Stimulated activated CD4-positive, alpha-beta T cell treated with anti-CD3 and anti-CD28 coated beads, Interleukin-12 subunit alpha, Interleukin-12 subunit beta, amount 100 ng/mL, for 48 hours (primary cell): ENCODE data around the gene DGKD.

Source experiments
- DNase-seq, 3 donors: peaks; one replicate each; pipeline ENCODE4 v3.0.0-alpha.2; 2020; ENCODE audit warnings: low read depth in 2 of 3, low spot score in 1 of 3

Gene DGKD

GRCh38 chr2:233426619-233427342, 72.5 kb downstream of the DGKD start:
- peak; percentile 59 to 73 (median 68) for DNase-seq

DNA sequence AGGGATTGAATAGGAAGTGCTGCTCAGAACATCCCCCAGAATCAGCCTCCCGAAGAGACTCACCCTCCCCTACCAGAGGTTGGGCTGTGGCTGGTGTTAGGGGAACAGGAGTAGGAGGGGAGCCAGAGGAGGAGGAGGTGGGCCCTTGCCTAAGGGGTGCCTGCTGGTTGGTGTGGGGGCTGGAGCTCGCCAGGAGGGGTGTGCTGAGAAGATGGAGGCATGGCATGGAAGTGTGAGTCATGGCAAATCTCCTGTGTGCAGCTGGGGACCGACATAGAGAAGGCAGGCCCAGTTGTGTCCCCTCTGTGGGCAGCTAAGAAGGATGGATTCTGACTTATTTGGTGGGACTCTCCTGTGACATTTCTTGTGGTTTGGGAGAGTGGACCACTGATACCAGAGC, 73.7 kb downstream of the DGKD start:
- DNase-seq: no peak

DNA sequence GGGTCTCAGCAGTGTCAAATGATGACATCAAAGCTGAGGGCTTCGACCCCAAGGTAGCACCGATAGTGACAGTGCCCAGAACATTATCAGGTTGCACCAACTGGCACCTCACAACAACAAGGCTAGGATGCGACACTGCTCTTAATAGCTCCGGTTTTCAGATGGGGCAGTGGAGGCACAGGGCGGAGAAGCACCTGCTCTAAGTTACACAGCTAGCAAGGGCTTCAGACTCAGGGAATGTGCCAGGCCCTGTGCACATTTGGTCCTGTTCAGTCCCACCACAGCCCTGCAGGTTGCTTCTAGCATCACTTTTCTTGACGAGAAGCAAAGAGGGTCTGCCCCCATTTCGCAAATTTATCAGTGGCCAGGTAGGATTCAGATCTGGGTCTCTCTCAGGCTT, 74.1 kb downstream of the DGKD start:
- DNase-seq: no peak

- DNase-seq: no peak
Measured at GRCh38 chr2:233429175-233429897, 75.0 kb downstream of the DGKD start.

GRCh38 chr2:233430081-233430480, 75.8 kb downstream of the DGKD start:
- DNase-seq: no peak

GRCh38 chr2:233430651-233431050, 76.4 kb downstream of the DGKD start:
- no peak for DNase-seq

- no peak for DNase-seq
Measured at GRCh38 chr2:233433029-233433428, 78.7 kb downstream of the DGKD start.

DNA sequence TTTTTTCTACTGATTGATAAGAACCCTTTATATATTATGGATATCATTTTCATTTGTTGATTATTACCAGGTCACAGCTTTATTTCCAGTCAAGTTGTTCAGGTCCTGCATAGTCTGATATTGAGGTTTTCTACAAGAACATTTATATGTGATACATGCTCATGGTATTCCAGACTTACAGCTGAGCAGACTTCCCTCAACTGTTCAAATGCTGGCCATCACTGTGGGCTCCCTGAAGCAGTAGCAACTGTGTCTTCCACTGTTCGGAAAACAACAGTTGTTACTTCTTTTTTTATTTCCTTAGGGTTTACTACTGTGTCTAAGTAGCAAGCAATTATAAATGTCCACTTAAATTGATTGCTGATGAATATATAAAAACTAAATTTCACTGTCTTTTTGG, 79.5 kb downstream of the DGKD start:
- no peak for DNase-seq

- DNase-seq: no peak
Measured at GRCh38 chr2:233434666-233435330, 80.5 kb downstream of the DGKD start.

DNA sequence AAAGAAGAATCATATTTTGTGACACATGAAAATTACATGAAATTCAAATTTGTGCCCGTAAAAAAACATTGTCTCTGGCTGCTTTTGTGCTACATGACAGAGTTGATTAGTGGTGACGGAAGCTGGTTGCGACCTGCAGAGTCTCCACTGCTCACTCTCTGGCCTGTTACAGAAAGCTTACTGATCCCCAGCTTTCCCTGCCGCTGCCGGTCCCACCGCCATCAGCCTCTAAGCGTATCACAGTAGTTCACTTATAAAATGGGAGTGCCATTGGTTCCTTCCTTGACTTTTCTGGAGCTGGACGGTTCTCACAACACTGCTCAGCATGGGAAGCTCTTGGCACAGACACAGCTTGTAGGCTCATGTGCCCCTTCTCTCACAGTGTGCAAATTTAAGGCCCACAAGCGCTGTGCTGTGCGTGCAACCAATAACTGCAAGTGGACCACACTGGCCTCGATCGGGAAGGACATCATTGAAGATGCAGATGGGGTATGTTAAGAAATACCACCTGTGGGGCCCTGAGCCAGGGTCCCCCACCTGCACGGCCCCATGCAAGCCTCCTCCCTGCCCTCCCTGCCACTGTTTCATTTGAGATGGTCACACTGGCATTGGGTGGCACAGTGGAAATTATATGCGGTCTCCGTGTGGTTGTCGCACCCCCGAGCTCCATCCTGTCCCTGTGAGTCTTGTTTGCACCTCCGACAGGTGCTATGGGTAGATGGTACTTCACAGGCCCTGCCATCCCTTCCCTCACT, 81.3 kb downstream of the DGKD start:
- DNase-seq: no peak

DNA sequence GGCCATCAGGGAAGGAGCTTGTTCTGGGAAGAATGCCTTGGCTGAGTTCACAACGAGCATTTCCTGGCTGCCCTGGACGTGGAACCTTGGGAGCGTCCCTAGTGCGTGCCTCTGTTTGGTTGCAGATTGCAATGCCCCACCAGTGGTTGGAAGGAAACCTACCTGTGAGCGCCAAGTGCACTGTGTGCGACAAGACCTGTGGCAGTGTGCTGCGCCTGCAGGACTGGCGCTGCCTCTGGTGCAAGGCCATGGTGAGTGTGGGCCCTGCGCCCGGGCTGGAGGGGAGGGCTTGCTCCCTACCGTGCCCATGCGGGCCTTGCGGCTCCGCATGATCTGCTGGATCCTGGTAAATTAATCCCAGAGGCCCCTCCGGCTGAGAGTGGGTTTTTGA, 81.9 kb downstream of the DGKD start:
- no peak for DNase-seq

DNA sequence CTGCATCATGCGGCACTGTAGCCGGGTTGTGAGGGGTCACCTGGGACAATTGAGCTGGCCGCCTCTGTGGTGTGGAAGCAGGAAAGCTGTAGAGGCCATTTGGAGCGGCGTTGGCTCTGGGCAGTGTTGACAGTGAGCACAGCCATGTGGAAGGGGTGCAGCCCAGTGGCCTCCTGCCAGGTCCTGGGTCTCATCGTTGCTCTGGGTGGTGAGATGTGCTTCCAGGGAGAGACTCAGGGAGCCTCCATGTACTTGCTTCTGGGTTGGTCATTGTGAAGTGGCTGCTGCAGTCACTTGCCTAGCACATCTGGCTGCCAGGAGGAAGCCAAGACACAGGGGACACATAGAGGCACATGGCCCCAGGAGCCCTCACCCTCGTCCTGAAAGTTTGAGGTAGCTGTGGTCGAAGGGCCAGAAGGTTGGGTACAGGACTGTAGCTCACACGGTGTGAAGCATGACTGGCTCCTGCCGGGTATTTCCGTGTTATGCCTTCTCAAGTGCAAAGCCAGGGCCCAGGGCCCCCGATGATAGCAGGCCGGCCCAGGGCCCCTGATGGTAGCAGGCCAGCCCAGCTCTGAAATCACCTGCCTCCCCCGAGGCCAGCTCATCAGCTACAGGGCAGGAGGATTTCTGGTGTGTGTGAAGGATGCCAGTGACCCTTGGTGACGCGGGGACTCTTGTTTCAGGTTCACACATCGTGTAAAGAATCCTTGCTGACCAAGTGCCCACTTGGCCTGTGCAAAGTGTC, 82.6 kb downstream of the DGKD start:
- no peak for DNase-seq

DNA sequence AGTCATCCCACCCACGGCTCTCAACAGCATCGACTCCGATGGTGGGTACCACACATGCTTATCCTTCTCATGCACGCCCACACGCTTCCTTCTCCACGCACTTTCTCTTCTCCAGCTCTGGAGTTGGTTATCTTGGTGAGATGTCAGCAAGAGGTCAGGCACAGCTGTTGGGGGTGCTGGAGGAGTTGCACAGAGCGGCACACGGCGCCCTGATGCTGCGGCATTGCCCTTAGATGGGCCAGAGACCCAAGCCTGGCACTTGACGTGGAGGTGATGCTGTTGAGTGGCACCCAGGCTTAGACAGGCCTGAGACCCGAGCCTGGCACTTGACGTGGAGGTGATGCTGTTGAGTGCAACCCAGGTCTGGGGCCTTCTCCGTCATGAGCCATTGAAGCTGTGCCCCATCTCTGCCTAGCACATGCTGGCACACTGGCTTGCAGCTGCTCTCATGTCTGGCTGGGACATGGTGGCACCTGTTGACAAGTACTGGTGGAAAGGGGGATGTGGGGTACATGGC, 83.2 kb downstream of the DGKD start:
- no peak for DNase-seq

GRCh38 chr2:233438573-233439147, 84.4 kb downstream of the DGKD start:
- no peak for DNase-seq

DNA sequence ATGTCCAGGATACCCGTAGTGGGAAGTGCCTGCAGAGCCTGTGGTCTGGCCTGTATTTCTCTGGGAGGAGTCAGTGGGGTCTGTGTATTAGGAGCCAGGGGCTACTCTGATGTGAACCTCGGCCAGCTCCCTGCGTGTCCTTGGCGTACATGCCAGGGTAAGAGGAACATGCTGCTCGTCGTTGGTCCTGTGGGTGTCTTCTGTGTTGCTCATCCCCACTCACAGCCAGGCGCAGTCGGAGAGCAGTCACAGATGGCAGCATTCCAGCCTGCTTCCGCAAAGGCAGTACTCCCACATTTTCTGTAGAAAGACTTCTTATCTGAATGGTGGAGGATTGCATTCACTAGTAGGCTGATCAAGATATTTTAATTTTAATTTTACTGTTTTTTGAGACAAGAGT, 84.9 kb downstream of the DGKD start:
- no peak for DNase-seq

- DNase-seq: no peak
Measured at GRCh38 chr2:233440314-233440713, 86.0 kb downstream of the DGKD start.

GRCh38 chr2:233440714-233441113, 86.4 kb downstream of the DGKD start:
- no peak for DNase-seq

DNA sequence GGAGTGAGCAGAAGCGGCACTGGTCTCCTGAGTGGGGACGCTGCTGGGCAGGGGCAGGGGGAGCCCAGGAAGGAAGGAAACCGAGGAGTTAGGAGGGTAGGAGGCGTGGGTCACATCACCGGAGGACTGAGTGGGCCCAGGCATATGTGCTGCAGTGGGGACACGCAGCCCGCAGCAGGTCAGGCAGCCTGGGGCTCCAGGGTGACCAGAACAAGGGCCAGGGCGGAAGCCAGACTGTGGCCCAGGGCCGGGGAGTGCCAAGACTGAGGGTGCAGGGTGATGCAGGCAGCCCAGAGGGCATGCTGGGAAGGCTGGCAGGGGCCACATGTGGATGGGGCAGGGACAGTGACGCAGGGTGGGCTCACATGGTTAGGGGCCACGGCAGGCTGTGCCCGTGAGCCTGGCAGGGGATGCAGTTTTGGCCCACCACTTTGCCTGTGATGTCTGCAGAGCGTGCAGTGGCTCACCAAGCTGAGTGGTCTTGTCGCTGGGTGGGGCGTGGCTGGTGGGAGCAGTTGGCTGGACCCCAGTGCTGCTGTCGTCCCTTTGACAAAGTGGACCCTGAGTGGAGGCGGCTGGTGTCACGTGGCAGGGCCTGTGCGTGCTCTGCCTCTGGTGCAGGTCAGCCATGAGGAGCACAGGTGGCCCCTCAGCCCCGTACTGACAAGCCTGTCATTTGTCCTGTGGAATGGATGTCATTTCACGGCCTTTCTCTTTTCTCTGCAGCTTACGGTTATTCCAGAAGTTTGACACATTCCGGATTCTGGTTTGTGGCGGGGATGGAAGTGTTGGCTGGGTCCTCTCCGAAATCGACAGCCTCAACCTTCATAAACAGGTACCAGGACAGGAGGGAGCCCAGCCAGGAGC, 87.1 kb downstream of the DGKD start:
- DNase-seq: no peak

DNA sequence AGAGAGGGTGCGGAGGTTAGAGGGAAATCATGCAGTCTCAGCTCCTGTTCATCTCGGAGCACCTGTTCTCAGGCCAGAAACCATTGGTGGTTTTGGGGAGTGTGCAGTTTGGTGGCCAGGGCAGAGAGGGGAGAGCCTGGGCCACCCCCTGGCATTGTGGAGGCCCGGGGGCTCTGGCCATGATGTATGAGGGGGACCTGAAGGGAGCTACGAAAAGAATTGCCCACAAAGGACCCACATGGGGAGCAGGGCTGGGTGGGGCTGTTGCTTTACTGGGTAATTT, 87.7 kb downstream of the DGKD start:
- DNase-seq: no peak
